Peyer's patch (tissue), 4 donors: ENCODE data around the gene CPSF3. TPM values are rescaled to one million over a fixed set of nuclear protein-coding genes. Genes with fewer than 3 reads are reported as not detected.

Experiments
- DNase-seq, 3 donors: peaks; one replicate each; pipeline ENCODE4 v3.0.0-alpha.2; 2017 to 2019
- H3K27ac ChIP-seq, 4 donors: fragments of 200-600 bp; sonication (generic); one replicate each; pipeline ENCODE4 v1.5.1; 2016 to 2019
- H3K27me3 ChIP-seq, 2 donors: fragments of 200-600 bp; sonication (generic); one replicate each; pipeline ENCODE4 v1.5.1; 2019
- H3K36me3 ChIP-seq, 3 donors: fragments of 200-600 bp; sonication (generic); one replicate each; pipeline ENCODE4 v1.5.1; 2016 to 2019
- H3K4me1 ChIP-seq, 4 donors: fragments of 200-600 bp; sonication (generic); one replicate each; pipeline ENCODE4 v1.5.1; 2016 to 2019
- H3K4me3 ChIP-seq, 4 donors: fragments of 200-600 bp; sonication (generic); 1 replicate in 3 of 4; 2 replicates in 1 of 4; pipeline ENCODE4 v1.5.1; 2016 to 2019; ENCODE audit warnings: mild to moderate bottlenecking in 1 of 4
- H3K9me3 ChIP-seq, 4 donors: fragments of 200-600 bp; sonication (generic); one replicate each; pipeline ENCODE4 v1.5.1; 2016 to 2019; ENCODE audit warnings: mild to moderate bottlenecking in 1 of 4
- POLR2A ChIP-seq, 2 donors: fragments of 450-650 bp; IDR thresholded peaks; one replicate each; pipeline ENCODE4 v1.5.1; 2017; ENCODE audit warnings: antibody characterized with exemption in 2 of 2, mild to moderate bottlenecking in 2 of 2, moderate library complexity in 2 of 2
- total RNA-seq, 4 donors: library from RNA; depleted of rRNA; stranded (reverse); fragments of >200 nt; gene quantifications; one replicate each; pipeline ENCODE4 v1.1.0, GENCODE V29; 2016
- TF ChIP-seq, protein P1 (sequence below), 6 experiments: fragments of 450-650 bp in 4 of 6; fragments of 200-600 bp in 2 of 6; sonication (generic) in 1 of 6; IDR thresholded peaks; one replicate each; pipeline ENCODE4 v1.5.1; 2017 to 2019; ENCODE audit warnings: antibody characterized with exemption in 6 of 6, mild to moderate bottlenecking in 3 of 6, moderate library complexity in 1 of 6

CPSF3 gene
- total RNA-seq, 4 donors from 2014 or later = 20.1 to 57.8 (median 32.0) TPM

DNA sequence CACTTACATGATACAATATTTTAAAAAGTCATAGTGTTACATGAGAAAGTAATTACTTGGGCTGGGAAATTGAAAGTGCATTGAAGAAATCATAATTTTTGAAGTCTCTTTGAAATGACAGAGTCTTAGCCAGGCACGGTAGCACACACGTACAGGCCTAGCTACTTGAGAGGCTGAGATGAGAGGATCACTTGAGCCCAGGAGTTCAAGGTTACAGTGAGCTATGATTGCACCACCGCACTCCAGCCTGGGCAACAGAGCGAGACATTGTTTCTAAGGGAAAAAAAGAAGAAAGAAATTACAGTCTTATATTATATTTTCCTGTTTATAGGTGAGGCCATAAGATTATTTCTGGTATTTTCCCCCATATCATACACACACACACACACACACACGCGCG lies 41.7 kb downstream of the CPSF3 start:
- no peak for DNase-seq
- Histone ChIP-seq H3K27me3 (no peaks in the 10 kb centered on the region), H3K9me3 (no peaks in the 10 kb centered on the region), H3K4me1 (no peaks in the 10 kb centered on the region), H3K27ac (no peak overlapping the region), H3K4me3 (no peak overlapping the region), H3K36me3 (peaks cover 0 to 27% (median 0%) of the 10 kb centered on the region in 3 donors)
- TF ChIP-seq, protein P1, sequence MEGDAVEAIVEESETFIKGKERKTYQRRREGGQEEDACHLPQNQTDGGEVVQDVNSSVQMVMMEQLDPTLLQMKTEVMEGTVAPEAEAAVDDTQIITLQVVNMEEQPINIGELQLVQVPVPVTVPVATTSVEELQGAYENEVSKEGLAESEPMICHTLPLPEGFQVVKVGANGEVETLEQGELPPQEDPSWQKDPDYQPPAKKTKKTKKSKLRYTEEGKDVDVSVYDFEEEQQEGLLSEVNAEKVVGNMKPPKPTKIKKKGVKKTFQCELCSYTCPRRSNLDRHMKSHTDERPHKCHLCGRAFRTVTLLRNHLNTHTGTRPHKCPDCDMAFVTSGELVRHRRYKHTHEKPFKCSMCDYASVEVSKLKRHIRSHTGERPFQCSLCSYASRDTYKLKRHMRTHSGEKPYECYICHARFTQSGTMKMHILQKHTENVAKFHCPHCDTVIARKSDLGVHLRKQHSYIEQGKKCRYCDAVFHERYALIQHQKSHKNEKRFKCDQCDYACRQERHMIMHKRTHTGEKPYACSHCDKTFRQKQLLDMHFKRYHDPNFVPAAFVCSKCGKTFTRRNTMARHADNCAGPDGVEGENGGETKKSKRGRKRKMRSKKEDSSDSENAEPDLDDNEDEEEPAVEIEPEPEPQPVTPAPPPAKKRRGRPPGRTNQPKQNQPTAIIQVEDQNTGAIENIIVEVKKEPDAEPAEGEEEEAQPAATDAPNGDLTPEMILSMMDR (IDR thresholded peaks at IDR 0.05) = no peak
- TF ChIP-seq POLR2A (IDR thresholded peaks at IDR 0.05) = no peak

DNA sequence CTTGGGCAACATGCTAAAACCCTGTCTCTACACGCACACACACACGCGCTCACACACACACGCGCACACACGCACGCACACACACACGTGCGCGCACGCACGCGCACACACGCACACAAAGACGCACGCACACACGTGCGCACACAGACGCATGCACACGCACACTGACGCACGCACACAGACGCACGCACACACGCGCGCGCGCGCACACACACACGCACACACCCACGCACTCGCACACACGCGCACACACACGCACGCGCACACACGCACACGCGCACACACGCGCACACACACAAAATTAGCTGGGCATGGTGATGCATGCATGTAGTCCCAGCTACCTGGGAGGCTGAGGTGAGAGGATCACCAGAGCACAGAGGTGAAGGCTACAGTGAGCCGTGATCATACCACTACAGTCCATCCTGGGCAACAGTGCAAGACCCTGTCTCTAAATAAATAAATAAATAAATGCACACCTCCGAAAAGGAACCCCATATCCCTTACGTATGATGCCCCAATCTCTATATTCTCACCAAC lies 42.8 kb downstream of the CPSF3 start:
- DNase-seq = no peak
- H3K27me3 ChIP-seq = no peaks in the 10 kb centered on the region
- no peaks in the 10 kb centered on the region for H3K4me1 ChIP-seq
- H3K27ac ChIP-seq = no peak overlapping the region
- no peak overlapping the region for H3K4me3 ChIP-seq
- TF ChIP-seq, protein P1 (IDR thresholded peaks at IDR 0.05) = no peak
- TF ChIP-seq POLR2A (IDR thresholded peaks at IDR 0.05) = no peak
- H3K36me3 ChIP-seq = peaks cover 0 to 20% (median 0%) of the 10 kb centered on the region in 3 donors
- H3K9me3 ChIP-seq = no peaks in the 10 kb centered on the region

DNA sequence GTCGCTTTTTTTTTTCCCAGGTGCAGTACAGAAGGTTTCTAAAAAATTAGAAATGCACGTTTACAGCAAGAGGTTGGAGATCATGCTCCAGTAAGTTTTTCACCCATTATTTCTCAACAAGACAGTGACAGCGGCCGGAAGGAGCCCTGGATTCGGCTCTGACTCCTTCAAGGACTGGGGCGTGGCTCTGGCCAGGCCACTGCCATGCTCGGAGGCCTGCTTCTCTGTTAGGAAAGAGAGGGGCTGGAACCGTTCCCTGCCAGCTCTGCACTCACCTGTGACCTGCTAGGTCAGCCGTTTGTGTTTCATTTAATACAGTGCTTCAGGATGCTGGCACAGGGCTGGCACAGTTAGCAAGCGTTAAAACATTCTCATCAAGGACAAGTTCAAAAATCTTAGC lies 44.2 kb downstream of the CPSF3 start:
- Histone ChIP-seq H3K4me1 (no peaks in the 10 kb centered on the region), H3K27ac (no peak overlapping the region), H3K4me3 (no peak overlapping the region), H3K27me3 (no peaks in the 10 kb centered on the region), H3K36me3 (peaks cover 0 to 19% (median 0%) of the 10 kb centered on the region in 3 donors), H3K9me3 (no peaks in the 10 kb centered on the region)
- TF ChIP-seq, protein P1 (IDR thresholded peaks at IDR 0.05) = no peak
- TF ChIP-seq POLR2A (IDR thresholded peaks at IDR 0.05) = no peak
- DNase-seq = no peak

DNA sequence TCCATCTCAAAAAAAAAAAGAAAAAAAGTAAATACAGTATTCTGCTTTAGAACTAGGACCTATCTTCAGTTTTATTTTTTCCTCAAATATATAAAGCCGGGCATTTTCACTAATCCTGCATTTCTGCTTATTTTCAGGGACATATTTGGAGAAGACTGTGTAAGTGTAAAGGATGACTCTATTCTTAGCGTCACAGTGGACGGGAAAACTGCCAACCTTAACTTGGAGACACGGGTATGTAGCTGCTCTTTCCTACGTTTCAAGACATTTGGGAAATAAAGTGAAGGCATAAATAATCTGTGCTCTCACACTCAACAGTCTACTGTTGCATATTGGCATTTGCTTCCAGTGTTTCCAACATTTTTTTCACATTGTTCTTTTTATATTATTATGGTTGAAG lies 47.8 kb downstream of the CPSF3 start:
- no peak for DNase-seq
- H3K9me3 ChIP-seq = no peaks in the 10 kb centered on the region
- H3K27ac ChIP-seq = no peak overlapping the region
- no peaks in the 10 kb centered on the region for H3K27me3 ChIP-seq
- H3K36me3 ChIP-seq = peaks cover 0 to 14% (median 0%) of the 10 kb centered on the region in 3 donors
- peaks cover 0 to 10% (median 5%) of the 10 kb centered on the region in 4 donors for H3K4me1 ChIP-seq
- TF ChIP-seq, protein P1 (IDR thresholded peaks at IDR 0.05) = no peak
- no peak for TF ChIP-seq POLR2A (IDR thresholded peaks at IDR 0.05)
- H3K4me3 ChIP-seq = no peak overlapping the region

DNA sequence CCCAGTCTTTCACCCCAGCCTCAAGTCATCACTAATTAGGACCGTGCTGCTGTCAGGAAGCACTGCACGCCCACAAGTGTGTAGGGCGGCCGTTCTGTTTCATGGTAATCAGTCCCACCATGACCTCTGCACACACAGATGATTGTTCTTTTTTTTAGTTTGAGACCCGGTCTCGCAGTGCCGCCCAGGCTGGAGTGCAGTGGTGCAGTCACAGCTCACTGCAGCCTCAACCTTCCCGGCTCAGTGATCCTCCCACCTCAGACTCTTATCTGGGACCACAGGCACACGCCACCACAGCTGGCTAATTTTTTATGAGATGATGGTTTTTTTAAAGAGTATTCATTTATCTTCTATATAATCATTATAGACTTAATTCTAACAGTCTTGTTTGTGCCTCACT lies 49.1 kb downstream of the CPSF3 start:
- Histone ChIP-seq H3K27ac (no peak overlapping the region), H3K27me3 (no peaks in the 10 kb centered on the region), H3K36me3 (peaks cover 0 to 21% (median 0%) of the 10 kb centered on the region in 3 donors), H3K4me1 (peaks cover 0 to 16% (median 5%) of the 10 kb centered on the region in 4 donors), H3K9me3 (no peaks in the 10 kb centered on the region), H3K4me3 (no peak overlapping the region)
- no peak for DNase-seq
- no peak for TF ChIP-seq POLR2A (IDR thresholded peaks at IDR 0.05)
- TF ChIP-seq, protein P1 (IDR thresholded peaks at IDR 0.05) = no peak
